CD14-positive monocyte (primary cell): ENCODE data around the gene CLDN6. TPM values are rescaled to one million over a fixed set of nuclear protein-coding genes. Genes with fewer than 3 reads are reported as not detected.

Experiments
- DNase-seq, 3 donors: peaks; one replicate each; pipeline ENCODE4 v3.0.0-alpha.2; 2011 to 2022
- H2AFZ ChIP-seq: 2 replicates; pipeline ENCODE4 v1.6.0; 2012; ENCODE audit warnings: mild to moderate bottlenecking, low read depth, low read length, inconsistent platforms; ENCODE audit not compliant: insufficient read depth, poor library complexity, severe bottlenecking
- H3K27ac ChIP-seq, 2 donors: 1 replicate in 1 of 2; 2 replicates in 1 of 2; pipeline ENCODE4 v1.5.1; 2012 to 2013; ENCODE audit warnings: low read length in 2 of 2, control low read depth in 1 of 2, inconsistent platforms in 1 of 2, low read depth in 1 of 2, mild to moderate bottlenecking in 1 of 2
- H3K27me3 ChIP-seq, 2 donors: one replicate each; pipeline versions ENCODE4 v1.6.0 to v1.6.1; 2011 to 2013; ENCODE audit warnings: low read length in 2 of 2; ENCODE audit not compliant: control insufficient read depth in 2 of 2, insufficient read depth in 2 of 2
- H3K36me3 ChIP-seq, 2 donors: replicated peaks in 1 of 2; 1 replicate in 1 of 2; 2 replicates in 1 of 2; pipeline versions ENCODE4 v1.5.1 to v1.6.1; 2012 to 2013; ENCODE audit warnings: low read length in 2 of 2, control low read depth in 1 of 2, inconsistent platforms in 1 of 2, mild to moderate bottlenecking in 1 of 2; ENCODE audit not compliant: insufficient read depth in 2 of 2, control insufficient read depth in 1 of 2
- H3K4me1 ChIP-seq, 2 donors: 1 replicate in 1 of 2; 2 replicates in 1 of 2; pipeline versions ENCODE4 v1.5.1 to v1.6.1; 2012 to 2013; ENCODE audit warnings: low read length in 2 of 2, control low read depth in 1 of 2, inconsistent platforms in 1 of 2, mild to moderate bottlenecking in 1 of 2, moderate library complexity in 1 of 2; ENCODE audit not compliant: insufficient read depth in 2 of 2, control insufficient read depth in 1 of 2
- H3K4me2 ChIP-seq: replicated peaks from 2 replicates; pipeline ENCODE3; 2012; ENCODE audit warnings: low read length, moderate library complexity, mild to moderate bottlenecking; ENCODE audit not compliant: poor library complexity, severe bottlenecking; ENCODE audit errors: extremely low read depth
- H3K4me3 ChIP-seq, 3 experiments: fragments of 200-600 bp in 1 of 3; sonication (generic) in 1 of 3; replicated peaks in 1 of 3; 1 replicate in 2 of 3; 2 replicates in 1 of 3; pipeline ENCODE4 v1.5.1; 2011 to 2013; ENCODE audit warnings: low read length in 3 of 3, mild to moderate bottlenecking in 3 of 3, control low read depth in 2 of 3, low read depth in 2 of 3, inconsistent platforms in 1 of 3, moderate library complexity in 1 of 3
- H3K79me2 ChIP-seq: 2 replicates; pipeline ENCODE4 v1.6.0; 2012; ENCODE audit warnings: mild to moderate bottlenecking, control low read depth, inconsistent platforms, low read length, moderate library complexity; ENCODE audit not compliant: insufficient read depth
- H3K9ac ChIP-seq: 2 replicates; pipeline ENCODE4 v1.6.0; 2017; ENCODE audit warnings: low read length, mild to moderate bottlenecking; ENCODE audit not compliant: insufficient read depth, poor library complexity, severe bottlenecking
- H3K9me3 ChIP-seq, 2 donors: replicated peaks in 1 of 2; 1 replicate in 1 of 2; 2 replicates in 1 of 2; pipeline versions ENCODE4 v1.5.1 to v1.6.1; 2012 to 2013; ENCODE audit warnings: low read length in 2 of 2, control low read depth in 1 of 2; ENCODE audit not compliant: control insufficient read depth in 1 of 2, insufficient read depth in 1 of 2
- H4K20me1 ChIP-seq: 2 replicates; pipeline ENCODE4 v1.6.0; 2012; ENCODE audit warnings: mild to moderate bottlenecking, low read length, control low read depth, moderate library complexity; ENCODE audit not compliant: insufficient read depth
- H3K27ac Mint-ChIP-seq, 7 donors: one replicate each; pipeline ENCODE4 v1.8.0; 2020; ENCODE audit warnings: mild to moderate bottlenecking in 7 of 7, mixed read lengths in 7 of 7, moderate library complexity in 6 of 7, inconsistent platforms in 2 of 7
- H3K27me3 Mint-ChIP-seq, 3 donors: one replicate each; pipeline ENCODE4 v1.8.0; 2021 to 2022; ENCODE audit warnings: low read depth in 3 of 3, mild to moderate bottlenecking in 3 of 3, mixed read lengths in 3 of 3, moderate library complexity in 3 of 3, inconsistent platforms in 1 of 3
- H3K36me3 Mint-ChIP-seq, 2 donors: one replicate each; pipeline ENCODE4 v1.8.0; 2020; ENCODE audit warnings: mixed read lengths in 2 of 2, inconsistent platforms in 1 of 2, mild to moderate bottlenecking in 1 of 2
- H3K4me1 Mint-ChIP-seq: one replicate; pipeline ENCODE4 v1.8.0; 2020; ENCODE audit warnings: mild to moderate bottlenecking, mixed read lengths
- H3K4me3 Mint-ChIP-seq, 2 donors: one replicate each; pipeline ENCODE4 v1.8.0; 2020; ENCODE audit warnings: mild to moderate bottlenecking in 2 of 2, mixed read lengths in 2 of 2, moderate library complexity in 1 of 2
- H3K9me3 Mint-ChIP-seq, 7 donors: one replicate each; pipeline ENCODE4 v1.8.0; 2020 to 2022; ENCODE audit warnings: mixed read lengths in 7 of 7, mild to moderate bottlenecking in 6 of 7, moderate library complexity in 6 of 7, inconsistent platforms in 2 of 7
- CTCF ChIP-seq: fragments of 200-600 bp; IDR thresholded peaks from one replicate; pipeline ENCODE4 v1.8.0; 2022; ENCODE audit warnings: antibody characterized with exemption, mild to moderate bottlenecking
- WGBS: methylation state at CpG from one replicate; pipeline ENCODE4 v1.1.5; 2013; ENCODE audit warnings: missing lambda C conversion rate; ENCODE audit not compliant: insufficient coverage; 5-methylcytosine and 5-hydroxymethylcytosine counted together
- intact Hi-C, 2 donors: fragments of 100-400 bp; cut with micrococcal nuclease; formaldehyde crosslinking; loops; one replicate each; pipeline versions ENCODE4 v1.15.0 to v1.15.1; 2023
- polyA plus RNA-seq, 3 donors: library from polyadenylated mRNA; depleted of rRNA in 1 of 3; unstranded in 2 of 3; stranded (reverse) in 1 of 3; fragments of 300-500 nt in 2 of 3; fragments of >200 nt in 1 of 3; fragmentation: Illumina TruSeq in 2 of 3; gene quantifications; 1 replicate in 2 of 3; 2 replicates in 1 of 3; pipeline ENCODE4 v1.2.3, GENCODE V29; 2012 to 2021

The CLDN6 gene
- polyA plus RNA-seq, 3 donors = not detected

GRCh38 chr16:3019594-3020246, 1.7 kb upstream of the CLDN6 start:
- H3K9me3 Mint-ChIP-seq = peaks cover 0 to 4% (median 0%) of the 10 kb centered on the region in 7 donors
- peaks cover 0 to 3% of the 10 kb centered on the region in 2 donors for H3K36me3 Mint-ChIP-seq
- Histone ChIP-seq H3K36me3 (no peaks in the 10 kb centered on the region), H3K79me2 (no peaks in the 10 kb centered on the region), H3K4me3 (peak overlapping the region in 2 of 3 experiments; percentile 60 to 91), H3K27me3 (peaks cover 0 to 24% of the 10 kb centered on the region in 2 donors), H4K20me1 (peaks cover 39% of the 10 kb centered on the region), H3K4me2 (peak overlapping the region; percentile 99), H3K9me3 (no peaks in the 10 kb centered on the region), H2AFZ (peak overlapping the region; percentile 69), H3K9ac (no peak overlapping the region), H3K4me1 (peaks cover 58 to 64% of the 10 kb centered on the region in 2 donors), H3K27ac (no peak overlapping the region)
- H3K27ac Mint-ChIP-seq = peak overlapping the region in 6 of 7 donors; percentile 58 to 87 (median 72)
- intact Hi-C loops = loop anchor here (2.0 to 10.0 kb wide), 5 partner anchors 13 to 1253 kb away; partner anchors contain the start of genes ELOB (in 1 of the 2), PAQR4 (in 1 of the 2) and TFAP4 (in 1 of the 2)
- peaks cover 27 to 33% (median 27%) of the 10 kb centered on the region in 3 donors for H3K27me3 Mint-ChIP-seq
- TF ChIP-seq CTCF = no peak
- H3K4me3 Mint-ChIP-seq = peak overlapping the region; percentile 88 to 90
- H3K4me1 Mint-ChIP-seq = peaks cover 49% of the 10 kb centered on the region
- no peak for DNase-seq
- WGBS = 27% methylated on average over 38 of the region's 40 CpGs

GRCh38 chr16:3017344-3017743, 639 bp downstream of the CLDN6 start:
- intact Hi-C loops = no loop called here
- Histone ChIP-seq H3K4me3 (no peak overlapping the region), H3K4me2 (no peak overlapping the region), H3K27me3 (peaks cover 0 to 43% of the 10 kb centered on the region in 2 donors), H2AFZ (no peak overlapping the region), H3K9me3 (no peaks in the 10 kb centered on the region), H3K27ac (no peak overlapping the region), H4K20me1 (peaks cover 20% of the 10 kb centered on the region), H3K4me1 (peaks cover 37 to 40% of the 10 kb centered on the region in 2 donors), H3K9ac (no peak overlapping the region), H3K36me3 (no peaks in the 10 kb centered on the region), H3K79me2 (no peaks in the 10 kb centered on the region)
- Mint-ChIP-seq H3K36me3 (no peaks in the 10 kb centered on the region), H3K9me3 (peaks cover 0 to 6% (median 0%) of the 10 kb centered on the region in 7 donors), H3K27ac (no peak overlapping the region), H3K4me3 (no peak overlapping the region), H3K4me1 (peaks cover 31% of the 10 kb centered on the region), H3K27me3 (peaks cover 38 to 57% (median 40%) of the 10 kb centered on the region in 3 donors)
- no peak for DNase-seq
- TF ChIP-seq CTCF = no peak
- WGBS = 95% methylated on average over 19 of the region's 20 CpGs
